Stomach (tissue), 4 donors: ENCODE results near the gene NBPF1.
"Not testable (repeated sequence)": the region's sequence is repeated elsewhere in the genome, so short reads cannot be mapped to it uniquely, and the experiment has no call there.

ENCODE experiments used
- CTCF ChIP-seq, 7 experiments: fragments of 450-650 bp in 4 of 7; fragments of 200-600 bp in 3 of 7; sonication (generic) in 3 of 7; IDR thresholded peaks; one replicate each; pipeline ENCODE4 v1.5.1; 2016 to 2019; ENCODE audit warnings: antibody characterized with exemption in 7 of 7, control low read depth in 2 of 7, mild to moderate bottlenecking in 1 of 7
- POLR2A ChIP-seq, 4 donors: fragments of 450-650 bp; IDR thresholded peaks; one replicate each; pipeline ENCODE4 v1.6.1; 2016; ENCODE audit warnings: antibody characterized with exemption in 4 of 4, control low read depth in 2 of 4, mild to moderate bottlenecking in 1 of 4, moderate library complexity in 1 of 4
- POLR2AphosphoS5 ChIP-seq, 3 donors: sonication (generic); formaldehyde crosslinking; IDR thresholded peaks; one replicate each; pipeline ENCODE4 v1.6.1; 2016; ENCODE audit warnings: antibody characterized with exemption in 3 of 3

- not testable (repeated sequence) for TF ChIP-seq CTCF, POLR2A, POLR2AphosphoS5 (IDR thresholded peaks at IDR 0.05)
Measured at GRCh38 chr1:16646061-16646664, 32.8 kb upstream of the NBPF1 start.
